WTC11 (cell line): Measurements from ENCODE around the gene NXN. TPM values are rescaled to one million over a fixed set of nuclear protein-coding genes. Genes with fewer than 3 reads are reported as not detected.
A peak's percentile ranks its signal among the peaks of the same experiment; 100 is the strongest.

ENCODE experiments used
- ATAC-seq: fragments of 200-7000 bp; cut with Tn5 transposase; 2 replicates; pipeline ENCODE4 v1.10.0; 2021; ENCODE audit warnings: mild to moderate bottlenecking, moderate library complexity
- CTCF ChIA-PET: fragments of 300-600 bp; sonication (Branson Sonifier 250); formaldehyde crosslinking; loops from one replicate; lab custom pipeline; 2021; ENCODE audit warnings: antibody characterized with exemption; lab: Charles Lee
- POLR2A ChIA-PET: fragments of 350-600 bp; sonication (Branson Sonifier 250); formaldehyde crosslinking; loops from one replicate; lab custom pipeline; 2021; ENCODE audit warnings: antibody characterized with exemption; lab: Charles Lee
- DNase-seq: peaks from one replicate; pipeline ENCODE4 v3.0.0; 2021; ENCODE audit warnings: low spot score
- H3K27ac Mint-ChIP-seq: 2 replicates; pipeline ENCODE4 v1.8.0; 2021; ENCODE audit warnings: mixed read lengths
- H3K27me3 Mint-ChIP-seq: 2 replicates; pipeline ENCODE4 v1.8.0; 2021; ENCODE audit warnings: low read depth, mild to moderate bottlenecking, moderate library complexity, mixed read lengths
- H3K36me3 Mint-ChIP-seq: 2 replicates; pipeline ENCODE4 v1.8.0; 2021; ENCODE audit warnings: mixed read lengths
- H3K4me1 Mint-ChIP-seq: 2 replicates; pipeline ENCODE4 v1.8.0; 2022; ENCODE audit warnings: mixed read lengths
- H3K4me3 Mint-ChIP-seq: 2 replicates; pipeline ENCODE4 v1.8.0; 2021; ENCODE audit warnings: mild to moderate bottlenecking, moderate library complexity, mixed read lengths
- H3K9me3 Mint-ChIP-seq: 2 replicates; pipeline ENCODE4 v1.8.0; 2021; ENCODE audit warnings: mixed read lengths
- ATF1 ChIP-seq: sonication (generic); formaldehyde crosslinking; IDR thresholded peaks from 2 replicates; pipeline ENCODE4 v1.8.1; 2023; ENCODE audit warnings: mild to moderate bottlenecking, moderate library complexity, missing genetic modification reagents
- ELF4 ChIP-seq: sonication (generic); formaldehyde crosslinking; IDR thresholded peaks from 2 replicates; pipeline ENCODE4 v1.8.1; 2022; ENCODE audit warnings: low read depth, mild to moderate bottlenecking, moderate library complexity, missing genetic modification reagents
- EMX1 ChIP-seq: fragments of 250-450 bp; sonication (Bioruptor Pico); IDR thresholded peaks from 2 replicates; pipeline ENCODE4 v1.8.0; 2021; ENCODE audit warnings: mild to moderate bottlenecking
- ERG ChIP-seq: fragments of 250-450 bp; sonication (Bioruptor Pico); IDR thresholded peaks from 2 replicates; pipeline ENCODE4 v1.8.0; 2021; ENCODE audit warnings: mild to moderate bottlenecking
- ETV6 ChIP-seq: sonication (generic); formaldehyde crosslinking; IDR thresholded peaks from 2 replicates; pipeline ENCODE4 v1.8.1; 2022; ENCODE audit warnings: mild to moderate bottlenecking, missing genetic modification reagents
- FOXK1 ChIP-seq: sonication (generic); formaldehyde crosslinking; IDR thresholded peaks from 2 replicates; pipeline ENCODE4 v1.8.0; 2022; ENCODE audit warnings: mild to moderate bottlenecking, moderate library complexity, missing genetic modification reagents
- FOXP1 ChIP-seq: sonication (generic); formaldehyde crosslinking; IDR thresholded peaks from 2 replicates; pipeline ENCODE4 v1.8.0; 2022; ENCODE audit warnings: missing genetic modification reagents, mild to moderate bottlenecking, moderate library complexity, borderline replicate concordance
- GABPB1 ChIP-seq: sonication (generic); formaldehyde crosslinking; IDR thresholded peaks from 2 replicates; pipeline ENCODE4 v1.8.1; 2023; ENCODE audit warnings: mild to moderate bottlenecking, missing genetic modification reagents
- HMGA2 ChIP-seq: fragments of 250-450 bp; sonication (Bioruptor Pico); IDR thresholded peaks from 2 replicates; pipeline ENCODE4 v1.4.0; 2021; ENCODE audit warnings: mild to moderate bottlenecking, moderate library complexity
- IRF2 ChIP-seq: sonication (generic); formaldehyde crosslinking; IDR thresholded peaks from 2 replicates; pipeline ENCODE4 v1.8.0; 2022; ENCODE audit warnings: low read depth, missing genetic modification reagents, borderline replicate concordance
- JAZF1 ChIP-seq: fragments of 250-450 bp; sonication (Bioruptor Pico); IDR thresholded peaks from 2 replicates; pipeline ENCODE4 v1.9.0; 2021; ENCODE audit warnings: moderate library complexity, mild to moderate bottlenecking, inconsistent platforms
- JUN ChIP-seq: sonication (generic); formaldehyde crosslinking; IDR thresholded peaks from 2 replicates; pipeline ENCODE4 v1.8.0; 2023; ENCODE audit warnings: mild to moderate bottlenecking, missing genetic modification reagents
- MAX ChIP-seq: sonication (generic); formaldehyde crosslinking; IDR thresholded peaks from 2 replicates; pipeline ENCODE4 v1.8.0; 2022; ENCODE audit warnings: mild to moderate bottlenecking, missing genetic modification reagents
- MLX ChIP-seq: sonication (generic); formaldehyde crosslinking; IDR thresholded peaks from 2 replicates; pipeline ENCODE4 v1.8.1; 2023; ENCODE audit warnings: mild to moderate bottlenecking, missing genetic modification reagents, moderate library complexity
- NR3C1 ChIP-seq: sonication (generic); formaldehyde crosslinking; conservative IDR thresholded peaks from 2 replicates; pipeline ENCODE4 v1.8.1; 2023; ENCODE audit warnings: low read depth, mild to moderate bottlenecking, missing genetic modification reagents
- PREB ChIP-seq: sonication (generic); formaldehyde crosslinking; IDR thresholded peaks from 2 replicates; pipeline ENCODE4 v1.8.1; 2022; ENCODE audit warnings: mild to moderate bottlenecking, missing genetic modification reagents, moderate library complexity, borderline replicate concordance
- RORB ChIP-seq: fragments of 250-450 bp; sonication (Bioruptor Pico); IDR thresholded peaks from 2 replicates; pipeline ENCODE4 v1.9.0; 2021; ENCODE audit warnings: mild to moderate bottlenecking
- SOX15 ChIP-seq: fragments of 250-450 bp; sonication (Bioruptor Pico); IDR thresholded peaks from 2 replicates; pipeline ENCODE4 v1.9.0; 2021; ENCODE audit warnings: mild to moderate bottlenecking
- SP1 ChIP-seq: sonication (generic); formaldehyde crosslinking; conservative IDR thresholded peaks from 2 replicates; pipeline ENCODE4 v1.8.1; 2022; ENCODE audit warnings: missing genetic modification reagents
- STAT6 ChIP-seq: sonication (generic); formaldehyde crosslinking; conservative IDR thresholded peaks from 2 replicates; pipeline ENCODE4 v1.8.1; 2023; ENCODE audit warnings: mild to moderate bottlenecking, low read depth, missing genetic modification reagents, moderate library complexity
- TCF7 ChIP-seq: sonication (generic); formaldehyde crosslinking; IDR thresholded peaks from 2 replicates; pipeline ENCODE4 v1.8.0; 2022; ENCODE audit warnings: mild to moderate bottlenecking, low read depth, missing genetic modification reagents, moderate library complexity
- TEAD4 ChIP-seq: sonication (generic); formaldehyde crosslinking; IDR thresholded peaks from 2 replicates; pipeline ENCODE4 v1.8.0; 2022; ENCODE audit warnings: mild to moderate bottlenecking, missing genetic modification reagents
- ZNF121 ChIP-seq: sonication (generic); formaldehyde crosslinking; IDR thresholded peaks from 2 replicates; pipeline ENCODE4 v1.8.0; 2023; ENCODE audit warnings: missing genetic modification reagents
- ZNF219 ChIP-seq: sonication (generic); formaldehyde crosslinking; IDR thresholded peaks from 2 replicates; pipeline ENCODE4 v1.8.0; 2023; ENCODE audit warnings: missing genetic modification reagents, mild to moderate bottlenecking, borderline replicate concordance
- ZNF263 ChIP-seq: sonication (generic); formaldehyde crosslinking; IDR thresholded peaks from 2 replicates; pipeline ENCODE4 v1.8.1; 2022; ENCODE audit warnings: low read depth, mild to moderate bottlenecking, moderate library complexity, missing genetic modification reagents
- ZNF281 ChIP-seq: sonication (generic); formaldehyde crosslinking; IDR thresholded peaks from 2 replicates; pipeline ENCODE4 v1.8.0; 2023; ENCODE audit warnings: mild to moderate bottlenecking, missing genetic modification reagents
- ZNF317 ChIP-seq: sonication (generic); formaldehyde crosslinking; IDR thresholded peaks from 2 replicates; pipeline ENCODE4 v1.8.1; 2023; ENCODE audit warnings: low read depth, mild to moderate bottlenecking, moderate library complexity, missing genetic modification reagents, borderline replicate concordance
- ZNF396 ChIP-seq: fragments of 250-450 bp; sonication (Bioruptor Pico); IDR thresholded peaks from 2 replicates; pipeline ENCODE4 v1.8.0; 2021; ENCODE audit warnings: mild to moderate bottlenecking, moderate library complexity, borderline replicate concordance
- ZNF423 ChIP-seq: fragments of 250-450 bp; sonication (Bioruptor Pico); IDR thresholded peaks from 2 replicates; pipeline ENCODE4 v2.1.2; 2022; ENCODE audit warnings: mild to moderate bottlenecking, moderate library complexity
- total RNA-seq: library from RNA; stranded (reverse); gene quantifications from 3 replicates; pipeline ENCODE4 v1.2.3, GENCODE V29; 2021

NXN gene
- total RNA-seq, 1 experiment from 2014 or later, result 96.8 TPM

- TF ChIP-seq ERG (CRISPR knock-in tag) (no peak), MLX (no peak), HMGA2 (CRISPR knock-in tag) (no peak), ZNF317 (CRISPR knock-in tag) (no peak), ATF1 (CRISPR knock-in tag) (no peak), JUN (no peak), ZNF219 (no peak), TCF7 (CRISPR knock-in tag) (no peak), TEAD4 (no peak), ELF4 (no peak), ZNF281 (CRISPR knock-in tag) (no peak)
- TF ChIP-seq, all 79 proteins: peak for 0
Measured at GRCh38 chr17:882827-883585, 96.6 kb downstream of the NXN start (continued).

GRCh38 chr17:881778-882177 lies 97.8 kb downstream of the NXN start:
- Mint-ChIP-seq H3K27me3 (no peaks in the 10 kb centered on the region), H3K27ac (peak overlapping the region; percentile 61), H3K36me3 (no peaks in the 10 kb centered on the region), H3K4me3 (no peak overlapping the region), H3K9me3 (no peaks in the 10 kb centered on the region), H3K4me1 (peaks cover 67% of the 10 kb centered on the region)
- ChIA-PET POLR2A (no interaction called here), CTCF (no interaction called here)
- ATAC-seq (no peak), DNase-seq (no peak)
- TF ChIP-seq SOX15 (CRISPR knock-in tag) (no peak), RORB (no peak), MAX (CRISPR knock-in tag) (no peak), ZNF263 (CRISPR knock-in tag) (no peak), JAZF1 (CRISPR knock-in tag) (no peak), IRF2 (CRISPR knock-in tag) (no peak), NR3C1 (CRISPR knock-in tag) (no peak), STAT6 (no peak), ZNF423 (no peak), ZNF396 (CRISPR knock-in tag) (no peak), ZNF121 (no peak), ERG (CRISPR knock-in tag) (no peak), PREB (CRISPR knock-in tag) (no peak), FOXK1 (no peak), EMX1 (CRISPR knock-in tag) (no peak), ETV6 (CRISPR knock-in tag) (no peak), SP1 (CRISPR knock-in tag) (no peak), GABPB1 (CRISPR knock-in tag) (no peak), FOXP1 (CRISPR knock-in tag) (no peak)
